ENCODE data around the gene CTNNA3.
"Not testable (repeated sequence)": the region's sequence is repeated elsewhere in the genome, so short reads cannot be mapped to it uniquely, and the experiment has no call there.

Gene CTNNA3

GRCh38 chr10:66366163-66366562 lies 1329.8 kb downstream of the CTNNA3 start:
- H3K9me3 Mint-ChIP-seq = peaks cover 0 to 6% of the 10 kb centered on the region in 2 donors

GRCh38 chr10:66365686-66366085 lies 1330.3 kb downstream of the CTNNA3 start:
- Mint-ChIP-seq H3K27ac (no peak overlapping the region), H3K27me3 (no peaks in the 10 kb centered on the region), H3K4me3 (no peak overlapping the region), H3K9me3 (peaks cover 0 to 7% of the 10 kb centered on the region in 2 donors), H3K4me1 (ENCODE audit: low read depth in 2 of 2) (no peaks in the 10 kb centered on the region), H3K36me3 (ENCODE audit: insufficient read depth) (no peaks in the 10 kb centered on the region)
- DNase-seq (no peak), ATAC-seq (replicated peaks) (no peak)

More at GRCh38 chr10:66366163-66366562, 1329.8 kb downstream of the CTNNA3 start:
- Mint-ChIP-seq H3K4me3 (no peak overlapping the region), H3K27ac (no peak overlapping the region), H3K4me1 (ENCODE audit: low read depth in 2 of 2) (no peaks in the 10 kb centered on the region), H3K36me3 (ENCODE audit: insufficient read depth) (no peaks in the 10 kb centered on the region), H3K27me3 (no peaks in the 10 kb centered on the region)
- ATAC-seq (replicated peaks) (no peak), DNase-seq (no peak)

- Mint-ChIP-seq H3K4me1 (ENCODE audit: low read depth in 2 of 2) (no peaks in the 10 kb centered on the region), H3K4me3 (no peak overlapping the region), H3K27ac (no peak overlapping the region), H3K27me3 (no peaks in the 10 kb centered on the region), H3K9me3 (peaks cover 0 to 4% of the 10 kb centered on the region in 2 donors), H3K36me3 (ENCODE audit: insufficient read depth) (no peaks in the 10 kb centered on the region)
- ATAC-seq (replicated peaks) (no peak), DNase-seq (no peak)
Observed at GRCh38 chr10:66362522-66362921, 1333.5 kb downstream of the CTNNA3 start.

GRCh38 chr10:66353822-66354221 lies 1342.2 kb downstream of the CTNNA3 start:
- DNase-seq; H3K9me3 Mint-ChIP-seq; H3K4me1 Mint-ChIP-seq (ENCODE audit: low read depth in 2 of 2); H3K27me3 Mint-ChIP-seq; H3K36me3 Mint-ChIP-seq (ENCODE audit: insufficient read depth); H3K27ac Mint-ChIP-seq; H3K4me3 Mint-ChIP-seq; ATAC-seq (replicated peaks): not testable (repeated sequence)

GRCh38 chr10:66353422-66353821 lies 1342.6 kb downstream of the CTNNA3 start:
- DNase-seq = no peak
- H3K36me3 Mint-ChIP-seq (ENCODE audit: insufficient read depth) = no peaks in the 10 kb centered on the region
- no peaks in the 10 kb centered on the region for H3K4me1 Mint-ChIP-seq (ENCODE audit: low read depth in 2 of 2)

GRCh38 chr10:66350622-66351399 lies 1345.2 kb downstream of the CTNNA3 start:
- H3K9me3 Mint-ChIP-seq = peaks cover 0 to 9% of the 10 kb centered on the region in 2 donors
- no peaks in the 10 kb centered on the region for H3K36me3 Mint-ChIP-seq (ENCODE audit: insufficient read depth)
- H3K27ac Mint-ChIP-seq = no peak overlapping the region
- no peak for ATAC-seq (replicated peaks)
- no peaks in the 10 kb centered on the region for H3K4me1 Mint-ChIP-seq (ENCODE audit: low read depth in 2 of 2)
- no peaks in the 10 kb centered on the region for H3K27me3 Mint-ChIP-seq
- no peak overlapping the region for H3K4me3 Mint-ChIP-seq
- no peak for DNase-seq

More at GRCh38 chr10:66353422-66353821, 1342.6 kb downstream of the CTNNA3 start:
- H3K9me3 Mint-ChIP-seq = peaks cover 0 to 9% of the 10 kb centered on the region in 2 donors
- no peak overlapping the region for H3K27ac Mint-ChIP-seq
- H3K27me3 Mint-ChIP-seq = no peaks in the 10 kb centered on the region
- ATAC-seq (replicated peaks) = no peak
- no peak overlapping the region for H3K4me3 Mint-ChIP-seq

GRCh38 chr10:66349726-66350125 lies 1346.3 kb downstream of the CTNNA3 start:
- Mint-ChIP-seq H3K36me3 (ENCODE audit: insufficient read depth) (no peaks in the 10 kb centered on the region), H3K9me3 (peaks cover 0 to 9% of the 10 kb centered on the region in 2 donors), H3K27me3 (no peaks in the 10 kb centered on the region), H3K4me3 (no peak overlapping the region), H3K27ac (no peak overlapping the region), H3K4me1 (ENCODE audit: low read depth in 2 of 2) (no peaks in the 10 kb centered on the region)
- ATAC-seq (replicated peaks) (no peak), DNase-seq (no peak)

GRCh38 chr10:66349076-66349475 lies 1346.9 kb downstream of the CTNNA3 start:
- no peak overlapping the region for H3K4me3 Mint-ChIP-seq
- H3K36me3 Mint-ChIP-seq (ENCODE audit: insufficient read depth) = no peaks in the 10 kb centered on the region

GRCh38 chr10:66337211-66337610 lies 1358.8 kb downstream of the CTNNA3 start:
- H3K4me1 Mint-ChIP-seq (ENCODE audit: low read depth in 2 of 2) = no peaks in the 10 kb centered on the region
- ATAC-seq (replicated peaks) = no peak
- DNase-seq = no peak
- H3K27ac Mint-ChIP-seq = no peak overlapping the region
- H3K4me3 Mint-ChIP-seq = no peak overlapping the region
- no peaks in the 10 kb centered on the region for H3K36me3 Mint-ChIP-seq (ENCODE audit: insufficient read depth)
- no peaks in the 10 kb centered on the region for H3K27me3 Mint-ChIP-seq
- H3K9me3 Mint-ChIP-seq = peaks cover 9 to 15% of the 10 kb centered on the region in 2 donors

More at GRCh38 chr10:66349076-66349475, 1346.9 kb downstream of the CTNNA3 start:
- ATAC-seq (replicated peaks) (no peak), DNase-seq (no peak)
- Mint-ChIP-seq H3K27me3 (no peaks in the 10 kb centered on the region), H3K27ac (no peak overlapping the region), H3K9me3 (peaks cover 0 to 5% of the 10 kb centered on the region in 2 donors), H3K4me1 (ENCODE audit: low read depth in 2 of 2) (no peaks in the 10 kb centered on the region)

GRCh38 chr10:66336791-66337190 lies 1359.2 kb downstream of the CTNNA3 start:
- H3K9me3 Mint-ChIP-seq = peaks cover 9 to 15% of the 10 kb centered on the region in 2 donors
- H3K4me1 Mint-ChIP-seq (ENCODE audit: low read depth in 2 of 2) = no peaks in the 10 kb centered on the region
- H3K36me3 Mint-ChIP-seq (ENCODE audit: insufficient read depth) = no peaks in the 10 kb centered on the region
- ATAC-seq (replicated peaks) (no peak), DNase-seq (no peak)
- H3K27ac Mint-ChIP-seq = no peak overlapping the region
- H3K27me3 Mint-ChIP-seq = no peaks in the 10 kb centered on the region
- no peak overlapping the region for H3K4me3 Mint-ChIP-seq

- H3K4me1 Mint-ChIP-seq (ENCODE audit: low read depth in 2 of 2); H3K4me3 Mint-ChIP-seq; DNase-seq; ATAC-seq (replicated peaks); H3K27ac Mint-ChIP-seq; H3K27me3 Mint-ChIP-seq; H3K36me3 Mint-ChIP-seq (ENCODE audit: insufficient read depth): not testable (repeated sequence)
- peaks cover 9 to 15% of the 10 kb centered on the region in 2 donors for H3K9me3 Mint-ChIP-seq
Observed at GRCh38 chr10:66335753-66336152, 1360.2 kb downstream of the CTNNA3 start.

- DNase-seq = no peak
- H3K4me3 Mint-ChIP-seq = no peak overlapping the region
- H3K27me3 Mint-ChIP-seq = no peaks in the 10 kb centered on the region
- H3K36me3 Mint-ChIP-seq (ENCODE audit: insufficient read depth) = no peaks in the 10 kb centered on the region
- no peak overlapping the region for H3K27ac Mint-ChIP-seq
- no peak for ATAC-seq (replicated peaks)
- H3K9me3 Mint-ChIP-seq = peaks cover 7 to 12% of the 10 kb centered on the region in 2 donors
- H3K4me1 Mint-ChIP-seq (ENCODE audit: low read depth in 2 of 2) = no peaks in the 10 kb centered on the region
Observed at GRCh38 chr10:66329147-66329546, 1366.8 kb downstream of the CTNNA3 start.

GRCh38 chr10:66326876-66327275 lies 1369.1 kb downstream of the CTNNA3 start:
- Mint-ChIP-seq H3K36me3 (ENCODE audit: insufficient read depth) (no peaks in the 10 kb centered on the region), H3K4me3 (no peak overlapping the region), H3K27ac (no peak overlapping the region), H3K27me3 (no peaks in the 10 kb centered on the region), H3K9me3 (peaks cover 0 to 11% of the 10 kb centered on the region in 2 donors), H3K4me1 (ENCODE audit: low read depth in 2 of 2) (no peaks in the 10 kb centered on the region)
- ATAC-seq (replicated peaks) = no peak
- no peak for DNase-seq

- ATAC-seq (replicated peaks) (no peak), DNase-seq (no peak)
- no peaks in the 10 kb centered on the region for H3K4me1 Mint-ChIP-seq (ENCODE audit: low read depth in 2 of 2)
- no peaks in the 10 kb centered on the region for H3K36me3 Mint-ChIP-seq (ENCODE audit: insufficient read depth)
- H3K9me3 Mint-ChIP-seq = peaks cover 0 to 7% of the 10 kb centered on the region in 2 donors
- H3K27me3 Mint-ChIP-seq = no peaks in the 10 kb centered on the region
- no peak overlapping the region for H3K27ac Mint-ChIP-seq
- no peak overlapping the region for H3K4me3 Mint-ChIP-seq
Observed at GRCh38 chr10:66322777-66323176, 1373.2 kb downstream of the CTNNA3 start.

All from effector memory CD8-positive, alpha-beta T cell (primary cell).